Mesenteric fat pad (tissue), 1 donor: Measurements from ENCODE around the gene S100A3. TPM values are rescaled to one million over a fixed set of nuclear protein-coding genes. Genes with fewer than 3 reads are reported as not detected.
"Not testable (repeated sequence)": the region's sequence is repeated elsewhere in the genome, so short reads cannot be mapped to it uniquely, and the experiment has no call there.

Experiments used
- DNase-seq: peaks from one replicate; pipeline ENCODE4 v3.0.0-alpha.2; 2020; ENCODE audit warnings: low spot score
- total RNA-seq: library from RNA; stranded (reverse); fragmentation: NEBNext Ultra II Directional; extraction: Animal tissue kit (Norgen Biotek cat#: 25700); gene quantifications from one replicate; pipeline ENCODE4 v1.2.1, GENCODE V29; 2021
- donor health status: DM: yes; HTN: yes; CAD: no.

S100A3 gene
- total RNA-seq, 1 donor from 2014 or later, result 2.2 TPM

DNA sequence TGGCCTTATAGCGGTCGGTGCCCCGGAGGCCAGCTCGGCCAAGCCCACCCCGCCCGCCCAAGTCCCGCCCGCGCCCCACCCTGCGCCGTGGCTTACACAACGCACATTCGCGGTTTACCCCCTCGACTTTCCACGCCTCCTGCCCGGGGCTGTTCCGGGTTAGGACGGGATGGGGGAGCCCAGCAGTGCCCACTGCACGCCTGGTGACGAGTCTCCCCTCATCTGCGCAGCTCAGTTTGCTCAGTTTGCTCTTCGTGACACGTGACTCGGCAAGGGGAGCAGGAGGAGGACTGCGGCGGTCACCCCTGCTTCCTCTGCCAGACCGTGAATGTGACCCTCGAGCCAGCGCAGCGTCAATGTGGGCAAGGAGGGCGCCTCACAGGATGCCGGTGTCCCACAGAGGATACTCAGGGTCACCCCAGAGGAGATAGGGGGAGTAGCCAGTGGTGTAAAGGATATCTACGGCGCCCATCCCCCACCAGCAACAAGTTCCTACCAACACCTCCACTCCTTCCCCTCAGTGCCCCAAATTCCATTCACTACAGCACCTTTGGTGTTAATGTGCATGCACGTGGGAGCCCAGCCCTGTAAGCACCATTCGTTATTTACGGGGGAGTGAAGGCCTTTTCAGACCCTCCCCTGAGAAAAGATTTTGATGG lies 12.9 kb downstream of the S100A3 start:
- peak; percentile 96 for DNase-seq

GRCh38 chr1:153535242-153536011 lies 13.6 kb downstream of the S100A3 start, which contains the start of gene S100A6:
S100A6 (minus strand) TSS chr1:153535991; CDS start chr1:153535339, 652 bp downstream.
- DNase-seq, result no peak

GRCh38 chr1:153534925-153535241 lies 14.2 kb downstream of the S100A3 start:
- DNase-seq, result no peak

DNA sequence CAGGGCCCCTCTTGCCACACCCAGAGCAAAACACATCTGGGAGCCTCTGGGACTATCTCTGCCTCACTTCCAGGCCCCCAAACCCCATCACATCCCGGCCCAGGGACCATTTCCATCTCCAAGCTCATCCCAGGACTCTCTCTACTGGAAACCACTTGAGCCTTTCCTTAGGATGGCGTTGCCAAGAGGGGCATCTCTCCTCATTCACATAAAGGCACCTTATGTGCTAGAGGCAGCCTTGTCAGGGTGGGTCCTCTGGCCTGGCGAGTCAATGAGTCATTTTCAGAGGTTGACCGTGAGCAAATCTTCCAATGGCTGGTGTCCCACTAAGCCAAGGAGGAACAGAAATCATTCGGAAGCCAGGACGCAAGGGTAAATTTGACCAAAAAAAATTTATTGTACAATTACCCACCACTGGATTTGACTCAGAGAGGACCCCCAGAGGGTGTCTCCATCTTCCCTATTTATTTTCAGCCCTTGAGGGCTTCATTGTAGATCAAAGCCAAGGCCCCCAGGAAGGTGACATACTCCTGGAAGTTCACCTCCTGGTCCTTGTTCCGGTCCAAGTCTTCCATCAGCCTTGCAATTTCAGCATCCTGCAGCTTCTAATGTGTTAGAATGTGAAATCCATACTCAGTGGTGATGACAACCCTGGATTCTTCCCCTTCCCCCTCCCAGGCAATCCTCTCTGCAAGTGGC lies 14.7 kb downstream of the S100A3 start:
- DNase-seq, result no peak

GRCh38 chr1:153533689-153534201 lies 15.3 kb downstream of the S100A3 start:
- no peak for DNase-seq

DNA sequence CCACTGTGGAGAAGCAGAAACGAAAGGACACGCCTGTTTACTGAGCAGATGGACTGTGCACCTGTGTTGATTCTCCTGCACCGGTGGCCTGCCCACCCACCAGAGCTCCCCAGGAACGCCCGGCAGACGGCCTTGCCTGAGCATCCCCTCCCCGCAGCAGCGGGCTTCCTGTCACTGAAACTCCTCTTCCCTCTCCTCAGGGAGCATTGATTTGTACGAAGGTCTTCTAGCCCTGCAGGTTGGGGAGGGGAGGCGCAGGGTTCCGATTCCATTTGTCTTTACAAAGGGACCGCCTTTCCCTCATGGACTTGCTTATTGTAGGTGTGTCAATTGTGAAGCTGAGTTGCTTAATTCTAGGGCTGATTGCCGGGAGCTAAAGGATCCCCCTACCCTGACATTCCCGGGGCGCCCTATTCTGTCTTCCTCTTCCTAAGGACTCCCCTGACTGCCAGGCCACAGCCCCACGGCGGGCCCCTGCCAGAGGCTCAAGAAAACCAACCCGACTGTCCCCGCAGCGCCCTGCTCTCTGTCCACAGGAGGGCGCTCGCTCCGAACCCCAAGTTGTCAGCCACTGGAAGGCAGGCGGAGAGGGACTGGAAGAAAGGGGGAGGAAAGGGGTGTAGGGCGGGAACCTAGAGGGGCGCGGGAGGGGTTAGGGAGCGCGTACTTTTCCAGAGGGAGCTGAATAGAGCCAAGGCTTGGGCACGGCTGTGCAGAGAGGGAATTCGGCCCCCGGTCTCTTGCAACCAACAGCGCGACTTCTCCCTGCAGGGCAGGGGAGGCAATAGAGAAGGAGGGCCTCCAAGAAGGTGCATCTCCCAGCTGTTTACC lies 16.1 kb downstream of the S100A3 start:
- DNase-seq, result peak; percentile 95

DNA sequence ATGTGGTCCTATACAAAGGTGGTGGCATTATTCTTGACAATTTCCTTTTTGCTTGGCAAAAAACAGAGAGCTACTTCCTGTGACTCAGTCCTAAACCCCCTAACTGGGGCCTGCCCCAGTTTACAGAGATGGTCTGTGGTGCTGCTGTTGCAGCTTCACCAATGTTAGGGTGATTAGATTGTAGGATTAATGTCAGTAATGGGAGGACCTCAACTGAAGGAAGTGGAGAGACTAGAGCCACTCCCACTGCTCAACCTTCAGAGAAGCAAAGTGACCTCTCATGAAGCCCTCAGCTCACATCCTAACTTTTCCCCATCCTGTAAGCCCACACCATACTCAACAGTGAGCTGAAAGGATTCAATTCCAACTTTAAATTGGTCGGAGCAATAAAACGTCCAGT lies 16.9 kb downstream of the S100A3 start:
- no peak for DNase-seq

- no peak for DNase-seq
Measured at GRCh38 chr1:153531638-153532037, 17.4 kb downstream of the S100A3 start.

DNA sequence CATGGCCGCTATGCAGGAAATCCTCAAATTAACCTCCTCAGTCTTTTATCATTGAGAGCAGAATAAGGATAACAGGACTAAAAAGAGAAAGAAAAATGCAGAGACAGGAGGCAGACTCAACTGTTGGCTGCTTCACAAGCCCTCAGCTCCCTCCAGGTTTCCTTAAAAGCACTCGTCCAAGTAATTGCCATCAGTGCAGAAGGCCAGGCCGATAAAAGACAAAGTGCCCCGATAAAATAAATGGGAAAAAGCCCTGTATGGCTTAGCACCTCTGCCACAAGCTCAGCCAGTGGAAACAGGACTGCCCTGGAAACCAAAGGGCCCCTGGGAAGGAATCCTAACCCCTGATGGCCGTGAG lies 21.4 kb downstream of the S100A3 start:
- DNase-seq, result no peak

- DNase-seq, result no peak
Measured at GRCh38 chr1:153527023-153527682, 21.9 kb downstream of the S100A3 start.

DNA sequence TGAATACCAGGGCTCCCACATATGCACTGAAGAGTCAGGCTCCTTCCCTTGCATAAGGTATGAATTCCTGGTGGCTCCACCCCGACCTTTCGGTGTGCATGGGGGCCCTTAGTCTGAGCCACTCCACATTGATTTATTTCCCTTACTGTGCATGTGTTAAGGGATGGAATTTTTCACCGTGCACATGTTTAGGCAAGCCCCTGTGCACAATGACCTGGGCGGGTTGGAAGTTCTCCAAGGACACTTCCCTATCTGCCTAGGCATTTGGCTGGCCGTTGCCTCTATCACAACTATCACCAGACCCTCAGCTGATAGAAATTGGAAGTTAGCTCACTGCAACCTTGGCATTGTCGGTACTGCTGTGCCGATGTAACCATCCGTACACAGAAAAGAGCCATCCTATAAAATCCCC lies 22.9 kb downstream of the S100A3 start:
- no peak for DNase-seq

DNA sequence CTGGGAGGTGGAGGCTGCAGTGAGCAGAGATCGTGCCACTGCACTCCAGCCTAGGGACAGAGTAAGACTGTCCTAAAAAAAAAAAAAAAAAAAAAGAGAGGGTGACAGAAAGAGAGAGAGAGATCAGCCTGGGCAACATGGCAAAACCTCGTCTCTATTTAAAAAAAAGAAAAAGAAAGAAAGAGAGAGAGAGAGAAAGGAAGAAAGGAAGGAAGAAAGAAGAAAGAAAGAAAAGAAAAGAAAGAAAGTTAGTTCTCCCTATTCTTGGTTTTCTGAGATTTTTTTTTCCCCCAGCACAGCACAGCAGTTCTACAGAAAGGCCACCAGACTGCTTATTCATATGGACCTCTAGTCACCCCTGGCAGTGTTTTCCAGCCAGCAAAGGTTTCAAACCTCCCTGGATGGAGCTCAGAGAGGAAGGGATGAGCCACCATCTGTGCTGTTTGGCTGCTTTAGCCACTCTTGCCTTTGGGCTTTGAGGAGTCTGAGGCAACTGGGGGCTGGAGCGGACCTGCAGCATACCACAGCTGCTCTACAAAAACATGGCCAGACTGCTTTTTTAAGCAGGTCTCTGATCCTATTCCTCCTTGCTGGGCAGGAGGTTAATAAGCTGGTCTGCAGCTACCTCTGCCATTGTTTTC lies 23.9 kb downstream of the S100A3 start:
- no peak for DNase-seq

DNA sequence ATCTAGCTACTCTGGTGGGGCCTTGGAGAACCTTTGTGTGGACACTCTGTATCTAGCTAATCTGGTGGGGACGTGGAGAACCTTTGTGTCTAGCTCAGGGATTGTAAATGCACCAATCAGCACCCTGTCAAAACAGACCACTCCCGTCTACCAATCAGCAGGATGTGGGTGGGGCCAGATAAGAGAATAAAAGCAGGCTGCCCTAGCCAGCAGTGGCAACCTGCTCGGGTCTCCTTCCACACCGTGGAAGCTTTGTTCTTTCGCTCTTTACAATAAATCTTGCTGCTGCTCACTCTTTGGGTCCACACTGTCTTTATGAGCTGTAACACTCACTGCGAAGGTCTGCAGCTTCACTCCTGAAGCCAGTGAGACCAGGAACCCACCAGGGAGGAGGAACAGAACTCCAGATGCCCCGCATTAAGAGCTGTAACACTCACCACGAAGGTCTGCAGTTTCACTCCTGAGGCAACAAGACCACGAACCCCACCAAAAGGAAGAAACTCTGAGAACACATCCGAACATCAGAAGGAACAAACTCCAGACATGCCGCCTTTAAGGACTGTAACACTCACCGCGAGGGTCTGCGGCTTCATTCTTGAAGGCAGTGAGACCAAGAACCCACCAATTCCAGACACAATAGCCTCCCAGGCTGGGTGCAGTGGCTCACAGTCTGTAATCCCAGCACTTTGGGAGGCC lies 26.6 kb downstream of the S100A3 start:
- DNase-seq, result not testable (repeated sequence)

GRCh38 chr1:153521808-153522207 lies 27.2 kb downstream of the S100A3 start:
- DNase-seq, result not testable (repeated sequence)

DNA sequence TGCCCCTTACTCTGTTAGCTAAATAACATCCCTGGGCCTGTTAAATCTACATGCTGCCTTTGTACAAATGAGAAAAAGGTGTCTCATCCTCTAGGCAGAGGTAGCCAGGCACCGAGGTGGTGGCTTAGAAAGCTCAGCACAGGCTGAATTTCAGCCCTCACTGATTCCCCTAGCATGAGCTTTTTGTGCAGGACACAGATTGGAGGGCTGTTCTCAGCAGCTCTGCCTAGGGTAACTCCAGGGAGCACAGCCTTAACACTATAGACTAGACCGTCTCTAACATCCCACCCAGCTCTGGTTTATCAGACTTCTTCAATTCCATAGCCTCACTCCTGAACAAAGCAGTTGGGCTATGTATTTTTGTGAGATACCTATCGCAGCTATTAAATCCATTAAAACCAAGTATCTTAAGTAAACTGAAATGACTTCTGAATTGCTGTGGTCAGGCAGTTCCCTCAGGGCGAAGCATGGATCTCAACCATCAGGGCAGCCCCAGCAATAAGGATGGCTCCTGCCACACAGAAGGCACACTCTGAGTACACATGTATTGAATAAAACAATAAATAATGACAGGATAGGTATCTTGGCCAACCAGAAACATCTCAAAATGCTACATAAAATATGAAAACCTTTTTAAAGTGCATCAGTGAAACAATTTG lies 28.1 kb downstream of the S100A3 start:
- no peak for DNase-seq

GRCh38 chr1:153520137-153520691 lies 28.8 kb downstream of the S100A3 start:
- peak; percentile 47 for DNase-seq

GRCh38 chr1:153519242-153519641 lies 29.8 kb downstream of the S100A3 start:
- DNase-seq, result peak; percentile 11

DNA sequence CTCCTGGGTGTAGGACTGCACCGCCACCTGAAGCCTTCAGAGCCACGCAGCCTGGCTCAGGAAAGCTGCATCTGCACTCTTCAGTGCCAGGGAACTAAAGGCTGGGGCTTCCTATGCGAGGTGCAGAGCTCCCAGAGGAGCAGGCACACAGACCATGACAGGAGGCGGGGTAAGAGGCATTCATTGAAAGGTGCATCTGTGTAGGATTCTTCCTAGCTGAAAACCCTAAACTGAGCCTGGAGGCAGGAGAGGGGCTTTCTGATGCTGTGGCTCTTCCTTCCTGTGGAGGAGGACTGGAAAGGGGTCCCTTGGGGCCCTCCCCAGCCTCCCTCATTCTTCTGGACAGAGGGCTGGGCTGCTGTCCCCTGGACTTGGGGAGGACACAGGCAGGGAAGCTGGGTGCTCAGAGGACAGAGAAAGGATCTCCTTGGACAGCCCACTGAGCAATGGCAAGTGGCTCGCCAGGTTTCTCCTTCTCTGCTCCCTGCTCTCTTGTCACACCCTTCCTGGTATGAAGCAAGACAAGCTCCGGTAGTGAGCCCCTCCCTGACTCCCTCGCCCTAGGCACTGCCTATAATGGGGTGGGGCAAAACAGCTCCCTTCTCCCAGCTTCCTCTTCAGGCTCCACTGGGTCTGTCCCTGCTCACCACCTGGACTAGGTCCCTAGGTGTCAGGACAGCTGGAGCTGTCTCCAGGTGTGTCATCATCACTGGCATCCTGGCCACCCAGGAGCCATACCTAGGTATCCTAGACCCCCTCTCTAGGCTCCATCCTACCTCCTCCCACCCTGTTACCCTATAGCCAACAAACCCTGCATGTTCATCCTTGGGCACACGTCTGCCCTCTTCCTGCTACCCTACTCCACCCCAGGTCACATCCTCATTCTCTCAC lies 33.3 kb downstream of the S100A3 start:
- DNase-seq, result no peak
